ENCODE measurements around the gene YBX3.

GRCh38 chr12:10701131-10701681, 21.9 kb downstream of the YBX3 start:
- TF ChIP-seq CTCF (IDR thresholded peaks at IDR 0.05) (no peak), EZH2 (IDR thresholded peaks at IDR 0.05; ENCODE audit: borderline replicate concordance, insufficient read depth, low read depth, low read length, poor library complexity, severe bottlenecking) (no peak)
